OCI-LY3 (cell line): Measurements from ENCODE around the gene ARHGEF10L.

Experiments used
- CTCF ChIP-seq: fragments of 200-600, 300-600 bp; sonication (generic); IDR thresholded peaks from 2 replicates; pipeline ENCODE4 v1.5.1; 2014; ENCODE audit warnings: antibody characterized with exemption, low read length, low read depth
- EZH2phosphoT487 ChIP-seq: fragments of 200-600 bp; shearing (Covaris generic); IDR thresholded peaks from 2 replicates; pipeline ENCODE4 v1.6.1; 2018; ENCODE audit warnings: antibody characterized with exemption, mixed run types, low read depth

- TF ChIP-seq CTCF (no peak), EZH2phosphoT487 (no peak)
Observed at GRCh38 chr1:17655922-17656321, 116.4 kb downstream of the ARHGEF10L start.
